GM12892 (cell line): ENCODE measurements around the gene RABEP2.
"Not testable (repeated sequence)": the region's sequence is repeated elsewhere in the genome, so short reads cannot be mapped to it uniquely, and the experiment has no call there.

Experiments
- DNase-seq: peaks from one replicate; pipeline ENCODE4 v3.0.0; 2011; ENCODE audit not compliant: insufficient read length
- FAIRE-seq: peaks from 2 replicates; lab custom pipeline; 2011; peaks lifted over from hg19 to GRCh38; lab: Jason Lieb, UNC
- POLR2A ChIP-seq: IDR thresholded peaks from 2 replicates; pipeline ENCODE4 v1.6.1; 2011; ENCODE audit warnings: low read depth, low read length, control low read depth
- POLR2AphosphoS5 ChIP-seq: IDR thresholded peaks from 2 replicates; pipeline ENCODE4 v1.6.1; 2011; ENCODE audit warnings: low read depth, low read length, control low read depth
- TAF1 ChIP-seq: IDR thresholded peaks from 2 replicates; pipeline ENCODE4 v1.6.1; 2011; ENCODE audit warnings: low read depth, mild to moderate bottlenecking, control low read depth, low read length, borderline replicate concordance

Gene RABEP2

GRCh38 chr16:28898942-28899341 is 26.1 kb downstream of the RABEP2 start:
- DNase-seq: no peak

DNA sequence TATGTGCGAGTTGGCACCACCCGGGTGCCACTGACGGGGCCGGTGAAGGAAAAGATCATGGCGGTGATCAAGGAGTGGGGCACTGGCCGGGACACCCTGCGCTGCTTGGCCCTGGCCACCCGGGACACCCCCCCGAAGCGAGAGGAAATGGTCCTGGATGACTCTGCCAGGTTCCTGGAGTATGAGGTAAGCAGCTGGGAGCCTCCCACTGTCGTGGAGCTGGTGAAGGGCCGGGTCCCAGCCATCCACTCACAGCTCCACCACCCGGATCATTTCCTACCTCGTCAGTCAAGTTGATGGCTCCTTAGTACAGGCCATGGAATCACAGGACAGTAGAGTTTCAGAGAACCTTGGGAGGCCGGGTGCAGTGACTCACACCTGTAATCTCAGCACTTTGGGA is 26.8 kb downstream of the RABEP2 start:
- no peak for DNase-seq
- no peak for FAIRE-seq
- TF ChIP-seq POLR2AphosphoS5 (no peak), TAF1 (no peak), POLR2A (no peak)

More at GRCh38 chr16:28898942-28899341, 26.1 kb downstream of the RABEP2 start:
- no peak for FAIRE-seq
- TF ChIP-seq POLR2AphosphoS5: no peak
- no peak for TF ChIP-seq TAF1
- TF ChIP-seq POLR2A: no peak

GRCh38 chr16:28897826-28898225 is 27.2 kb downstream of the RABEP2 start:
- FAIRE-seq (no peak), DNase-seq (no peak)
- no peak for TF ChIP-seq POLR2A
- no peak for TF ChIP-seq POLR2AphosphoS5
- no peak for TF ChIP-seq TAF1

DNA sequence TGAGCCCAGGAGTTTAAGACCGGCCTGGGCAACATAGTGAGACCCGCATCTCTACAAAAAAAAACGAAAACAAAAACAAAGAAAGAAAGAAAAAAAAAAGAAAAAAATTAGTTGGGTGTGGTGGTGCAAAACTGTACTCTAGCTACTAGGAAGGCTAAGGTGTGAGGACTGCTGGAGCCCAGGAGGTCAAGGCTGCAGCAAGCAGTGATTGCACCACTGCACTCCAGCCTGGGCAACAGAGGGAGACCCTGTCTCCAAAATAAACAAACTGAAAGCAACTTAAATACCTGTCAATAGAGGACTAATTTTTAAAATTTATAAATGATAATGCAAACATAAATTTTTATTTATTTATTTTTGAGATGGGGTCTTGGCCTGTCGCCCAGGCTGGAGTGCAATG is 29.4 kb downstream of the RABEP2 start:
- TF ChIP-seq TAF1: no peak
- no peak for TF ChIP-seq POLR2AphosphoS5
- TF ChIP-seq POLR2A: no peak
- DNase-seq (no peak), FAIRE-seq (no peak)

GRCh38 chr16:28893291-28893690 is 31.7 kb downstream of the RABEP2 start:
- TF ChIP-seq TAF1 (no peak), POLR2A (no peak), POLR2AphosphoS5 (no peak)
- DNase-seq (no peak), FAIRE-seq (no peak)

GRCh38 chr16:28891964-28892890 is 32.8 kb downstream of the RABEP2 start:
- TF ChIP-seq POLR2A: no peak
- no peak for TF ChIP-seq POLR2AphosphoS5
- TF ChIP-seq TAF1: no peak
- no peak for FAIRE-seq

DNA sequence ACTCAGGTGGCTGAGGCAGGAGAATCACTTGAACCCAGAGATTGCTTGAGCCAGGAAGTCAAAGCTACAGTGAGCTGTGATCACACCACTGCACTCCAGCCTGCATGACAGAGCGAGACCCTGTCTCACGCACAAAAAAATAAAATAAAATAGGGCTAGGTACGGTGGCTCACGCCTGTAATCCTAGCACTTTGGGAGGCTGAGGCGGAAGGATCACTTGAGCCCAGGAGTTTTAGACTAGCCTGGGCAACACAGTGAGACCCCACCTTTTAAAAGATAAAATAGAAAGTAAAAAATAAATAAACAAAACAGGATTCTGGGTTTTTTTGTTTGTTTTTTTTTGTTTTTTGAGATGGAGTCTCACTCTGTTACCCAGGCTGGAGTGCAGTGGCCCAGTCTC is 34.7 kb downstream of the RABEP2 start:
- DNase-seq, FAIRE-seq: not testable (repeated sequence)

More at GRCh38 chr16:28891964-28892890, 32.8 kb downstream of the RABEP2 start:
- DNase-seq: no peak

GRCh38 chr16:28886945-28887344 is 38.1 kb downstream of the RABEP2 start:
- DNase-seq (no peak), FAIRE-seq (no peak)
- no peak for TF ChIP-seq TAF1
- TF ChIP-seq POLR2AphosphoS5: no peak
- TF ChIP-seq POLR2A: no peak

DNA sequence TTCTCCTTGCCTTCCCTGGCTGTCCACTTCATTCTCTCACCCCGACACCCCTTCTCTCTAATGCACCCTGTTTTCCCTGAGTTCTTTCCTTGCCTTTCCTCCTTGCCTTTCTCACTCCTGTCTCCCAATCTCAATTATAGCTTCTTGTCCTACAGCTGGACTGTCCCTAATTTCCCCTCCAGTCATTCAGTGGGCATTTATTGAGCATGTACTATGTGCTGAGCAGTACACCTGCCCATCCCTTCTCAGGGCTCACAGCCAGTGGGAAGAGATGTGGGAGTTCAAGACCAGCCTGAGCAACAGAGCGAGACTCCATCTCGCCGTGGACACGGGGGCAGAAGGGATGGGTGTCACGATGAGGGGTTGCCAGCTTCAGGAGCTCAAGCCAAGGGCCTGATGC is 41.0 kb downstream of the RABEP2 start:
- FAIRE-seq (no peak), DNase-seq (no peak)
- TF ChIP-seq TAF1 (no peak), POLR2A (no peak), POLR2AphosphoS5 (no peak)

DNA sequence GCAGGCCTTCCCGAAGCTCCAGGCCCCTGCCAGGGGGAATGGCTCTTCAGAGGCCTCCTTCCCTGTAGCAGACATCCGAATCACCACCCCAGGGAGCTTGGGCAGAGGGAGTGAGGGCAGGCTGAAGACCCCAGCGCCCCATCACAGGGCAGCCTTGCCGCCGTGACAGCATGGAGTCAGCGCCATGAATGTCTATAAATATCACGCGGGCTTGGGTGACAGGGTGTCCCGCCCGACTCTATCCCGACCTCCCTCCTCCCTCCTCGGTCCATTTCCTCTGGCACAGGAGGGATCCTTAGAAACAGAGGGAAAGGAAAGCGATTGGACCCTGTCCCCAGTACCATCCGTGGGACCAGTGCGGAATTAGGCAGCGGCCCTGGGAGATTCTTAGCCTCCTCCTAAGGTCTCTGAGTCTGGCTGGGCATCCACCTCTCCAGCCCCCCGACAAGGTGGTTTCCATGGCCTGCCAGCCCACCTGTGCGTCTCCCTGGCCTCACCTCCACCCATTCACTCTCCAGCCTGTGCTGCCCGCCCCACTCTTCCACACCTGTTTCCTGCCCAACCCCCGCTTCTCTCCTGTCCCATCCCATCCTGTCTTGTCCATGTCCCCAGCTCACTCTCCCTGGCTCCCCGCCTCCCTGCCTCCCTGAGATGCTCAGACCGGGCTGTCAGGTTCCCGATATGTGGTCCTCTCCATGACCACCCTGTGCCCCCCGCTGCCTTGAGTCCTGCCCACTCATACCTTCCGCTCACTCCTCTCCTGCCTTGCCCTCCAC is 41.6 kb downstream of the RABEP2 start:
- DNase-seq (no peak), FAIRE-seq (no peak)
- TF ChIP-seq TAF1 (no peak), POLR2AphosphoS5 (no peak), POLR2A (no peak)

DNA sequence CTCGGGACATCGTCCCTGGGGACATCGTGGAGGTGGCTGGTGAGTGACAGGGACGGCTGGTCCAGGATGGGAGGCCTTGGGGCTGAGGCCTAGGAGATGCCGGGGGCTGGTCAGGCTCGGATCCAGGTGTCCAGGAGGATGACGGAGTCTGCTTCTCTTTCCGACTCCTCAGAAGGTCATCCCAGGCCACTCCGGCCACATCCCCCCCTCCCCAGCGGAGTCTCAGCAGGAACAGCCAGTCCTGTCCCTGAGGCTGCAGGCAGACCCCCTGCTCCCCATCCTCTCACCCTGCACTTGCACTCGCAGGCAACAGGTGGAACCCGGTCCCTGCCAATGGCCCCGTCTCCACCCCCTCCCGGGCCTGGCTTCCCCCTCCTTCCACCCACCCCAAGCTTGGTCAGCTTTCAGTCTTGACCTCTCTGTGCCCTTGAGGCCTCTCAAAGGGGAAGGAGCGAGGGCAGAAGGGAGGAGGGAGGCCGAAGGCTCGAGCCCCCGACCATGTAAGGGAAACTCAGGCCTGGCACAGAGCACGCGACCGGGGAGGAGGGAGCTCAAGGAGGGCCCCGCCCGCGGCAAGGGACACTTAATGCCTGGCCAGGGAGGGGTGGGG is 42.4 kb downstream of the RABEP2 start:
- FAIRE-seq: no peak
- no peak for DNase-seq
- TF ChIP-seq TAF1: no peak
- no peak for TF ChIP-seq POLR2A
- TF ChIP-seq POLR2AphosphoS5: no peak

DNA sequence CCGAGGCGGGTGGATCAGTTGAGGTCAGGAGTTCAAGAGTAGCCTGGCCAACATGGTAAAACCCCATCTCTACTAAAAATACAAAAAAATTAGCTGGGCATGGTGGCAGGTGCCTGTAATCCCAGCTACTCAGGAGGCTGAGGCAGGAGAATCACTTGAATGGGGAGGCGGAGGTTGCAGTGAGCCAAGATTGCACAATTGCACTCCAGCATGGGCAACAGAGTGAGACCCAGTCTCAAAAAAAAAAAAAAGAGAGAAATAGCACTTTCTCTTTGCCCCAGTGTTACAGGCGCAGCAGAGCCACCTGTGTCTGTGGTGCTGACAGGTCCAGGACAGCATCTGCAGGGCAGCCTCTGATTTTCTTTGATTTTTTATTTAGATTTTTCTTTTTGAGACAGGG is 43.5 kb downstream of the RABEP2 start:
- not testable (repeated sequence) for DNase-seq, FAIRE-seq
